MCF 10A (cell line): Measurements from ENCODE around the gene EEF1AKMT3. TPM values are rescaled to one million over a fixed set of nuclear protein-coding genes. Genes with fewer than 3 reads are reported as not detected.
"Not testable (repeated sequence)": the region's sequence is repeated elsewhere in the genome, so short reads cannot be mapped to it uniquely, and the experiment has no call there.

Experiments used
- BruUV-seq: library from RNA; stranded (reverse); fragments of 400-500 nt; replicated peaks from 2 replicates; lab custom pipeline; 2021; lab: Mats Ljungman, UMichigan
- CTCF ChIA-PET: fragments of 300-600 bp; sonication (Branson Sonifier 250); formaldehyde crosslinking; extraction: SDS; loops from one replicate; lab custom pipeline; 2021; ENCODE audit warnings: antibody characterized with exemption, inconsistent platforms; lab: Yijun Ruan, JAX
- POLR2A ChIA-PET: fragments of 300-600, 350-650 bp; sonication (Branson Sonifier 250); formaldehyde crosslinking; extraction: SDS; loops from one replicate; lab custom pipeline; 2020; ENCODE audit warnings: antibody characterized with exemption, inconsistent platforms; lab: Yijun Ruan, JAX
- DNase-seq: peaks from one replicate; pipeline ENCODE4 v3.0.0-alpha.2; 2018; ENCODE audit not compliant: unreplicated experiment
- H3K27ac Mint-ChIP-seq: one replicate; pipeline ENCODE4 v1.8.0; 2022; ENCODE audit warnings: mild to moderate bottlenecking, low read depth, mixed read lengths; ENCODE audit not compliant: unreplicated experiment
- H3K27me3 Mint-ChIP-seq: one replicate; pipeline ENCODE4 v1.8.0; 2022; ENCODE audit warnings: mixed read lengths; ENCODE audit not compliant: insufficient read depth, unreplicated experiment
- H3K36me3 Mint-ChIP-seq: one replicate; pipeline ENCODE4 v1.8.0; 2022; ENCODE audit warnings: mild to moderate bottlenecking, moderate library complexity, mixed read lengths; ENCODE audit not compliant: insufficient read depth, unreplicated experiment
- H3K4me1 Mint-ChIP-seq: one replicate; pipeline ENCODE4 v1.8.0; 2022; ENCODE audit warnings: mixed read lengths; ENCODE audit not compliant: insufficient read depth, unreplicated experiment
- H3K4me3 Mint-ChIP-seq: one replicate; pipeline ENCODE4 v1.8.0; 2022; ENCODE audit warnings: mild to moderate bottlenecking, moderate library complexity, mixed read lengths; ENCODE audit not compliant: unreplicated experiment
- H3K9me3 Mint-ChIP-seq: one replicate; pipeline ENCODE4 v1.8.0; 2022; ENCODE audit warnings: mixed read lengths; ENCODE audit not compliant: unreplicated experiment
- CTCF ChIP-seq: fragments of 200-600 bp; IDR thresholded peaks from one replicate; pipeline ENCODE4 v1.8.0; 2022; ENCODE audit warnings: antibody characterized with exemption, mild to moderate bottlenecking; ENCODE audit not compliant: unreplicated experiment
- intact Hi-C: fragments of 100-400 bp; cut with micrococcal nuclease; formaldehyde crosslinking; loops from 2 replicates; pipeline ENCODE4 v1.14.1; 2022
- total RNA-seq: library from RNA; stranded (reverse); gene quantifications from 2 replicates; pipeline ENCODE4 v1.2.3, GENCODE V29; 2022

Gene EEF1AKMT3
- total RNA-seq, 1 experiment from 2014 or later = 8.1 TPM

GRCh38 chr12:57816855-57817151 is 44.4 kb downstream of the EEF1AKMT3 start:
- intact Hi-C loops = no loop called here
- peaks cover 5% of the 10 kb centered on the region for H3K4me1 Mint-ChIP-seq
- ChIA-PET POLR2A (interaction anchor here (1.6 kb wide), 1 partner anchor 87 kb away, joined by 4 read pairs; no protein-coding TSS in a partner anchor), CTCF (interaction anchor here (1.0 to 3.5 kb wide), 4 partner anchors 9 to 82 kb away, joined by 3 to 27 read pairs (median 4); no protein-coding TSS in a partner anchor)
- H3K4me3 Mint-ChIP-seq = no peak overlapping the region
- no peak overlapping the region for H3K27ac Mint-ChIP-seq
- TSS peak; percentile 1 for BruUV-seq
- H3K36me3 Mint-ChIP-seq = peaks cover 31% of the 10 kb centered on the region
- H3K9me3 Mint-ChIP-seq = no peaks in the 10 kb centered on the region
- TF ChIP-seq CTCF = no peak
- H3K27me3 Mint-ChIP-seq = no peaks in the 10 kb centered on the region
- DNase-seq = peak; percentile 39

GRCh38 chr12:57817261-57817989 is 45.0 kb downstream of the EEF1AKMT3 start:
- Mint-ChIP-seq H3K27ac (no peak overlapping the region), H3K9me3 (no peaks in the 10 kb centered on the region), H3K4me1 (peaks cover 5% of the 10 kb centered on the region), H3K27me3 (no peaks in the 10 kb centered on the region), H3K4me3 (no peak overlapping the region), H3K36me3 (peaks cover 38% of the 10 kb centered on the region)
- DNase-seq = no peak
- ChIA-PET CTCF (interaction anchor here (0.5 to 3.5 kb wide), 6 partner anchors 11 to 167 kb away, joined by 3 to 27 read pairs (median 4); no protein-coding TSS in a partner anchor), POLR2A (interaction anchor here (0.6 to 1.6 kb wide), 4 partner anchors 18 to 86 kb away, joined by 3 to 8 read pairs (median 4); no protein-coding TSS in a partner anchor)
- no peak for TF ChIP-seq CTCF
- BruUV-seq = no TSS peak
- intact Hi-C loops = no loop called here

- peaks cover 43% of the 10 kb centered on the region for H3K36me3 Mint-ChIP-seq
- ChIA-PET CTCF (interaction anchor here (0.8 to 3.5 kb wide), 5 partner anchors 11 to 87 kb away, joined by 3 to 27 read pairs (median 3); no protein-coding TSS in a partner anchor), POLR2A (interaction anchor here (1.2 to 1.6 kb wide), 3 partner anchors 17 to 86 kb away, joined by 3 to 8 read pairs (median 4); no protein-coding TSS in a partner anchor)
- BruUV-seq, H3K4me3 Mint-ChIP-seq, H3K4me1 Mint-ChIP-seq, H3K27ac Mint-ChIP-seq, H3K9me3 Mint-ChIP-seq, DNase-seq, intact Hi-C loops, H3K27me3 Mint-ChIP-seq: not testable (repeated sequence)
Observed at GRCh38 chr12:57817990-57818331, 45.5 kb downstream of the EEF1AKMT3 start.

- H3K9me3 Mint-ChIP-seq, BruUV-seq, H3K27me3 Mint-ChIP-seq, DNase-seq, H3K4me1 Mint-ChIP-seq, H3K27ac Mint-ChIP-seq, intact Hi-C loops, H3K4me3 Mint-ChIP-seq: not testable (repeated sequence)
- peaks cover 62% of the 10 kb centered on the region for H3K36me3 Mint-ChIP-seq
- ChIA-PET POLR2A (interaction anchor here (1.0 to 1.2 kb wide), 2 partner anchors 9 to 25 kb away, joined by 3 read pairs; no protein-coding TSS in a partner anchor), CTCF (interaction anchor here (0.6 to 3.5 kb wide), 5 partner anchors 10 to 1359 kb away, joined by 3 to 27 read pairs (median 4); no protein-coding TSS in a partner anchor)
Observed at GRCh38 chr12:57820119-57820518, 47.7 kb downstream of the EEF1AKMT3 start.

GRCh38 chr12:57821015-57821414 is 48.6 kb downstream of the EEF1AKMT3 start:
- H3K27me3 Mint-ChIP-seq, H3K4me3 Mint-ChIP-seq, DNase-seq, BruUV-seq, H3K9me3 Mint-ChIP-seq, intact Hi-C loops, H3K27ac Mint-ChIP-seq, H3K4me1 Mint-ChIP-seq: not testable (repeated sequence)
- H3K36me3 Mint-ChIP-seq = peaks cover 71% of the 10 kb centered on the region
- POLR2A ChIA-PET = interaction anchor here (1.2 kb wide), 1 partner anchor 10 kb away, joined by 3 read pairs; no protein-coding TSS in a partner anchor
- CTCF ChIA-PET = interaction anchor here (0.7 to 0.9 kb wide), 2 partner anchors 9 to 18 kb away, joined by 3 to 4 read pairs; no protein-coding TSS in a partner anchor
